SIG-M5 treated with dmso at 0.1 percent for 504 hours (cell line): ENCODE results near the gene HTT.
A peak's percentile ranks its signal among the peaks of the same experiment; 100 is the strongest.

Experiments used
- DNase-seq: peaks from one replicate; lab custom pipeline; 2025; ENCODE audit not compliant: unreplicated experiment; lab: John Stamatoyannopoulos, UW

HTT gene

GRCh38 chr4:3217266-3217665 lies 142.8 kb downstream of the HTT start:
- DNase-seq = no peak

- no peak for DNase-seq
Measured at GRCh38 chr4:3217771-3218170, 143.3 kb downstream of the HTT start.

GRCh38 chr4:3218824-3219760 lies 144.6 kb downstream of the HTT start:
- no peak for DNase-seq

- DNase-seq = no peak
Measured at GRCh38 chr4:3219761-3220475, 145.4 kb downstream of the HTT start.

- no peak for DNase-seq
Measured at GRCh38 chr4:3220476-3221183, 146.1 kb downstream of the HTT start.

- DNase-seq = no peak
Measured at GRCh38 chr4:3221184-3221494, 146.7 kb downstream of the HTT start.

GRCh38 chr4:3221996-3222395 lies 147.5 kb downstream of the HTT start:
- no peak for DNase-seq

GRCh38 chr4:3223346-3223745 lies 148.9 kb downstream of the HTT start:
- DNase-seq = no peak

GRCh38 chr4:3223956-3224748 lies 149.7 kb downstream of the HTT start:
- peak; percentile 66 for DNase-seq

GRCh38 chr4:3225071-3225850 lies 150.8 kb downstream of the HTT start:
- no peak for DNase-seq

- DNase-seq = no peak
Measured at GRCh38 chr4:3225936-3226335, 151.5 kb downstream of the HTT start.

GRCh38 chr4:3226467-3226866 lies 152.0 kb downstream of the HTT start:
- peak; percentile 46 for DNase-seq

GRCh38 chr4:3226944-3227343 lies 152.5 kb downstream of the HTT start:
- no peak for DNase-seq

- DNase-seq = no peak
Measured at GRCh38 chr4:3227878-3228675, 153.6 kb downstream of the HTT start.

GRCh38 chr4:3228881-3229280 lies 154.4 kb downstream of the HTT start:
- no peak for DNase-seq

- no peak for DNase-seq
Measured at GRCh38 chr4:3229328-3229727, 154.8 kb downstream of the HTT start.

- no peak for DNase-seq
Measured at GRCh38 chr4:3229964-3230363, 155.5 kb downstream of the HTT start.

- no peak for DNase-seq
Measured at GRCh38 chr4:3231471-3231870, 157.0 kb downstream of the HTT start.

- no peak for DNase-seq
Measured at GRCh38 chr4:3232001-3232400, 157.5 kb downstream of the HTT start.
